Stimulated activated CD8-positive, alpha-beta memory T cell treated with anti-CD3 and anti-CD28 coated beads, Interleukin-12 subunit alpha, Interleukin-12 subunit beta, amount 100 ng/mL, for 24 hours (primary cell): ENCODE data around the gene NPY1R.

Source experiments
- DNase-seq: peaks from one replicate; pipeline ENCODE4 v3.0.0-alpha.2; 2020; ENCODE audit errors: extremely low read depth

The NPY1R gene

GRCh38 chr4:163279713-163280112 lies 52.7 kb downstream of the NPY1R start:
- DNase-seq: no peak

- DNase-seq: no peak
Observed at GRCh38 chr4:163274861-163275260, 57.5 kb downstream of the NPY1R start.
